Measurements from ENCODE around the gene SH3RF3.

Gene SH3RF3

DNA sequence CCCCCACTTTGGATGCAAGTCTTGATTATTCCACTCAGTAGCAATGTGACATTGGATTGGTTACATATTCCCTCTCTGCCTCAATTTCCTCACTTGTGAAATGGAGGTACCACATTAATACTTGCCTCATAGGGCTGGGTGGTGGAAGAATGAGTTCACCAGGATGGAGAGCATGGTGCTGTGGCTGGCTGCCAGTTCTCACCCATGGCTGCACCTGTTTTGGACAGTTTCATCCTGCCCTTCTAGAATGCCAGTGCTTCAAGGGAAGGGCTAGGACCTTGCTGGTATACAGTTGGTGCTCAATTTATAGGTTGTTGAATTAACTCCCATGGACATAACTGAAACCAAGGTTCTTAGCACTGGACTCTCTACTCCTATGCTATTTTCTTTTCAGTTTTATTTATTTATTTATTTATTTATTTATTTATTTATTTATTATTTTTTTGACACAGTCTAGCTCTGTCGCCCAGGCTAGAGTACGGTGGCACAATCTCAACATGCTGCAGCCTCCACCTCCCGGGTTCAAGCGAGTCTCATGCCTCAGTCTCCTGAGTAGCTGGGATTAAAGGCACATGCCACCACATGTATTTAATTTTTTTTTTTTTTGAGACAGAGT, 5.3 kb upstream of the SH3RF3 start:
- no peak overlapping the region for H3K4me3 ChIP-seq (ENCODE audit: low read depth, low read length)
- no peak for DNase-seq (ENCODE audit: low read depth, low spot score)
- TF ChIP-seq, protein P1, sequence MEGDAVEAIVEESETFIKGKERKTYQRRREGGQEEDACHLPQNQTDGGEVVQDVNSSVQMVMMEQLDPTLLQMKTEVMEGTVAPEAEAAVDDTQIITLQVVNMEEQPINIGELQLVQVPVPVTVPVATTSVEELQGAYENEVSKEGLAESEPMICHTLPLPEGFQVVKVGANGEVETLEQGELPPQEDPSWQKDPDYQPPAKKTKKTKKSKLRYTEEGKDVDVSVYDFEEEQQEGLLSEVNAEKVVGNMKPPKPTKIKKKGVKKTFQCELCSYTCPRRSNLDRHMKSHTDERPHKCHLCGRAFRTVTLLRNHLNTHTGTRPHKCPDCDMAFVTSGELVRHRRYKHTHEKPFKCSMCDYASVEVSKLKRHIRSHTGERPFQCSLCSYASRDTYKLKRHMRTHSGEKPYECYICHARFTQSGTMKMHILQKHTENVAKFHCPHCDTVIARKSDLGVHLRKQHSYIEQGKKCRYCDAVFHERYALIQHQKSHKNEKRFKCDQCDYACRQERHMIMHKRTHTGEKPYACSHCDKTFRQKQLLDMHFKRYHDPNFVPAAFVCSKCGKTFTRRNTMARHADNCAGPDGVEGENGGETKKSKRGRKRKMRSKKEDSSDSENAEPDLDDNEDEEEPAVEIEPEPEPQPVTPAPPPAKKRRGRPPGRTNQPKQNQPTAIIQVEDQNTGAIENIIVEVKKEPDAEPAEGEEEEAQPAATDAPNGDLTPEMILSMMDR (IDR thresholded peaks at IDR 0.05; ENCODE audit: insufficient read depth, low read length, missing control alignments): no peak
- ChIA-PET CTCF (interaction anchor here (1.3 kb wide), 1 partner anchor 387 kb away, joined by 4 read pairs; no protein-coding TSS in a partner anchor), POLR2A (no interaction called here)

DNA sequence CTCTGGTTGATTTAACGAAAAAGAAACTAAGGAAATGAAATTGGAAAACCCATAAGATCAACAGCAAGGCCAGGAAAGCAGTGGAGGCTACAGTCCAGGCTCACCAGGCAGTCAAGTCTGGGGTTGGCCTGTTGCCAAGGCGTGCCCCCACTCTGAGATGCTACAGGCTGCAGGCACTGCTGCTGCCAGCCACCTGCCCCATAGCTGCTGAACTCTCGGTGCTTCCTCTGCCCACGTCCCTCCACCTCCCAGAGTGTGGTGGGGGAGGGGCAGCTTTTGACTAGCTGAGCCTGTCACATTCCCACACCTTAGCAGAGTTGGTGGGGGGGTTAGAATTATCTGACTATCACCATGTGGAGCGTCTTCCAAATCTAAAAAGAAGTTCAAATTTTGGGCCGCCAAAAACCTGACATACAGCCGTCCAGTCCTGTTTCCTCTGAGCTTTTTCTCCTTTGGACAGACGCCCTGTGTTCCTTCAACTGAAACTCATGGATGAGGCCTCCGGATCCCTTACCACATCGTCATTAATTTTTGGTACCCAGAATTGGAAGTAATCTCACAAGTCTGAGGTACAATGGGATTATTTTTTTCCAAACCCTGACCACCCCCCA, 3.9 kb upstream of the SH3RF3 start:
- TF ChIP-seq, protein P1 (IDR thresholded peaks at IDR 0.05; ENCODE audit: insufficient read depth, low read length, missing control alignments): no peak
- POLR2A ChIA-PET: interaction anchor here (1.3 kb wide), 1 partner anchor 389 kb away, joined by 3 read pairs; no protein-coding TSS in a partner anchor
- no peak for DNase-seq (ENCODE audit: low read depth, low spot score)
- CTCF ChIA-PET: interaction anchor here (1.0 to 10.5 kb wide), 5 partner anchors 13 to 385 kb away, joined by 3 to 155 read pairs (median 3); no protein-coding TSS in a partner anchor
- H3K4me3 ChIP-seq (ENCODE audit: low read depth, low read length): no peak overlapping the region

DNA sequence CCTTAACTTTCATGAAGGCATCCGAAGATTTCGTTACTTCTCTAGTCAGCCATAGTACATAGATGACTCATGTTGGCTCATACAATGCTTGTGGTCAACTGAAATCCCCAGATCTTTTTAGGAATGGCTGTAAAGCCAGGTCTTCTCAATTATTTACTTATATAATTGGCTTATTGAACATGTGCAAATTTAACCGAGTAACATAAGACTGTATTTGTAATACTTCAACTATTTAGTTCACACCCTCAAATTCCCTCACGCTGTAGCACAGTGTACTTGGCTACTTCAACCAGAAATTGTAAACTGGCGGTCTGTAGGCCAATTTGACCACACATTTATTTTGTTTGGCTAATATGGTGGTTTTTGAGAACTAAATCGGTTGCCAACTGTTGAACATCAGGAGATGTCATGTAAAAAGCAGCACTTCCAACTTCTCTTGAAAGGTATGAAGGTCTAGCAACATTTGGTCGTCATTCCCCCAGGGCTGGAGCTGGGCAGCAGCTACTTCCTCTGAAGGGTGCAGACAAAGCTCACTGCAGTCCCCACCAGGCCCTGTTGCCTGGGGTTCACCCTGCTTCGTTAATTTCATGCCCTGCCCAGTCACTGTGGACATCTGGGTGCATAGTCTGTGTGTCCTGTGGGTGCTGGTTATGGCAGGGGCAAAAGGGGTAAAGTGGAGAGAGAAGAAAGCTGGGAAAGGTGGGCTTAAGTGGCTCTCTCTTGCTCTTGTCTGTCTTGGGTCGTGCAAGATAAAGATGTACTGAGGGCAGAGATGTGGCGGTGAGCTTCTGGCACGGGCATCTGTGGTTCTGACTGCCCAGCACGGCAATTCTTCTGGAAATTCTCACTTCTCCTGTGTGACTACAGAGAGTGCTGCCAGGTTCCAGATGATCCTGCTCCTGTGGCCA, 3.2 kb upstream of the SH3RF3 start:
- CTCF ChIA-PET: interaction anchor here (1.0 to 10.5 kb wide), 8 partner anchors 13 to 384 kb away, joined by 3 to 155 read pairs (median 4); no protein-coding TSS in a partner anchor
- DNase-seq (ENCODE audit: low read depth, low spot score): peak; percentile 95

DNA sequence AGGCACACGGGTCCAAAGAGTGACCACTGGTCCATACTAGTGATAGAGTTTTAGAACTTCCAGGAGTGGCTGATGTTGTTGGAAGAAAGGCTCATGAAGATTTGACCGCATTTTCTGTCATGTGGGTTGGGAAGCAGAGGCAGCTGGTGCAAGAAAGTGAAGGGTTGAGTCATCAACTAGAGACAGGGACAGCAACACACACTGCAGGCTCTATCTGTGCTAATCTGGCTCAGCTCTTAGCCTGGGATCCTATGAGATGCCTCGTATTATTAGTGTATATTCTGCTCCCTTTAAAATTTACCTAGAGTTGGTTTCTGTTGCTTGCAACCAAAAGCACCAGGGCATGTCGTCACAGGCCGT, 2.5 kb upstream of the SH3RF3 start:
- ChIA-PET POLR2A (interaction anchor here (1.0 to 1.1 kb wide), 2 partner anchors 45 to 47 kb away, joined by 3 read pairs; no protein-coding TSS in a partner anchor), CTCF (interaction anchor here (0.9 to 10.5 kb wide), 8 partner anchors 12 to 406 kb away, joined by 3 to 155 read pairs (median 4); no protein-coding TSS in a partner anchor)
- TF ChIP-seq, protein P1 (IDR thresholded peaks at IDR 0.05; ENCODE audit: insufficient read depth, low read length, missing control alignments): no peak
- DNase-seq (ENCODE audit: low read depth, low spot score): peak; percentile 61
- H3K4me3 ChIP-seq (ENCODE audit: low read depth, low read length): no peak overlapping the region

More for the DNA sequence above, 3.2 kb upstream of the SH3RF3 start:
- no peak overlapping the region for H3K4me3 ChIP-seq (ENCODE audit: low read depth, low read length)
- TF ChIP-seq, protein P1 (IDR thresholded peaks at IDR 0.05; ENCODE audit: insufficient read depth, low read length, missing control alignments): no peak
- POLR2A ChIA-PET: interaction anchor here (1.0 to 1.3 kb wide), 2 partner anchors 48 to 388 kb away, joined by 3 read pairs; no protein-coding TSS in a partner anchor

DNA sequence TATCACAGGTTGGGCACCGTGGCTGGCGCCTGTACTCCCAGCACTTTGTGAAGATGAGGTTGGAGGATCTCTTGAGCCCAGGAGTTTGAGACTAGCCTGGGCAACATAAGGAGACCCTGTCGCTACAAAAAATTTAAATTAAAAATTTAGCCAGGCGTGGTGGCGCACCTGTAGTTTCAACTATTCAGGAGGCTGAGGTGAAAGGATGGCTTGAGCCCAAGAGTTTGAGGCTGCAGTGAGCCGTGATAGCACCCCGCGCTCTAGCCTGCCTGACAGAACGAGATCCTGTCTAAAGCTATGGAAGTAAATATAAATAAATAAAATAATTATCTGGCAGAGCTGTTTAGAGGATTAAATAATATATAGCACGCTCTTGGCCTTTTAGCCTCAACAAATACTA, 1.4 kb upstream of the SH3RF3 start:
- POLR2A ChIA-PET: interaction anchor here (1.1 kb wide), 1 partner anchor 44 kb away, joined by 3 read pairs; no protein-coding TSS in a partner anchor
- TF ChIP-seq, protein P1 (IDR thresholded peaks at IDR 0.05; ENCODE audit: insufficient read depth, low read length, missing control alignments): no peak
- no peak overlapping the region; the same call in 1 of the 2 replicates for H3K4me3 ChIP-seq (ENCODE audit: low read depth, low read length)
- DNase-seq (ENCODE audit: low read depth, low spot score): no peak
- CTCF ChIA-PET: interaction anchor here (0.5 to 10.5 kb wide), 26 partner anchors 11 to 586 kb away, joined by 3 to 155 read pairs (median 4); no protein-coding TSS in a partner anchor

Data from AG04449 (cell line).